ENCODE measurements around the gene RTN4R.

The RTN4R gene

DNA sequence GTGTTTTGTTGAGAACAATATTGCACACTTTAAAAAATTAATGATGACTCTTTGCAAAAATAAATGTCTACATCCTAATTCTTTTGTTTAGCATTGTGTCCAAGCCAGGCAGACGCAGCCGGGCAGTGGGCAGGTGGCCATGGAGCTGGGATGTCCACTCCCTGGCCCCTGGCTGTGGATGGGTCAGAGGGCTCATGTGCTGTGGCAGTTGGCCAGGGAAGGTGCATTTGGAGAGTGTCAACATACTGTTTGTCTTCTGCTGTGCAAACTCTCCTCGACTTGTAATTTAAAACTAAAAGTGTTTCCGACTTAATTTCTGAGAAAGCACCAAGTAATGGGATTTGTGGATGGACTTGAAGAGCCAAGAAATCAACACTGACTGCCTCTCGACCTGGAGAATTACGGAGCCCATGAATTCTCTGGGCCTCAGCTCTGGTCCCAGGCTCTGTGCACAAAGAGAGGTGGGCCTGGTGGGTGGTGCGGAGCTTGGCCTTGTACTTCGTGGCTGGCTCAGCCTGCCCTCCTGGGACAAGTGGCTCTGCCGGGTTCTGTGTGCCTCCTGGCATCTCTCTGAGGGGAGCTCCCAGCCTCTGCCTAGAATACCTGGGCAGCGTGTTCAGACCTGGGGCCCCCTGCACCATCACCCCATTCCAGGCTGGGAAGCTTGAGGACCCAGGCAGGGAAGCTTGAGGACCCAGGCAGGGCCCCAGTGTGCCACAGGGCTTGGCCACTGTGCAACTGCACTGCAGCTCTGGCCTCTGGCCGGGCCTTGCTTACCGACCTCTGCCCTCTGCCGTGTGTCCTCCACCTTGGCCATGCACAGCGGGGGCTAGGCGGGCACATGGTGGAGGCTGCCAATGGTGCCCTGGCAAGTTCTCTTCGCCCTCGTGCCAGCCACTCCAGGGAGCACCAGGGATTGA, 46.4 kb downstream of the RTN4R start:
- TF ChIP-seq, protein P1, sequence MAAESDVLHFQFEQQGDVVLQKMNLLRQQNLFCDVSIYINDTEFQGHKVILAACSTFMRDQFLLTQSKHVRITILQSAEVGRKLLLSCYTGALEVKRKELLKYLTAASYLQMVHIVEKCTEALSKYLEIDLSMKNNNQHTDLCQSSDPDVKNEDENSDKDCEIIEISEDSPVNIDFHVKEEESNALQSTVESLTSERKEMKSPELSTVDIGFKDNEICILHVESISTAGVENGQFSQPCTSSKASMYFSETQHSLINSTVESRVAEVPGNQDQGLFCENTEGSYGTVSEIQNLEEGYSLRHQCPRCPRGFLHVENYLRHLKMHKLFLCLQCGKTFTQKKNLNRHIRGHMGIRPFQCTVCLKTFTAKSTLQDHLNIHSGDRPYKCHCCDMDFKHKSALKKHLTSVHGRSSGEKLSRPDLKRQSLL (tag by site-specific recombination; IDR thresholded peaks at IDR 0.05), result 0 out of 2 replicates have a peak, but pooled peaks have one; percentile 28
- no peak for TF ChIP-seq IKZF3 (tag by site-specific recombination; IDR thresholded peaks at IDR 0.05)
- no peaks in the 10 kb centered on the region for H3K9me3 ChIP-seq (ENCODE audit: control insufficient read depth, insufficient read depth, low read depth, low read length)
- H3K4me3 ChIP-seq (ENCODE audit: low read depth, low read length), result no peak overlapping the region
- CTCF ChIA-PET, result interaction anchor here (0.7 to 0.8 kb wide), 2 partner anchors 17 to 64 kb away, joined by 3 to 4 read pairs; no protein-coding TSS in a partner anchor
- H3K36me3 ChIP-seq (ENCODE audit: control insufficient read depth in 2 of 2, insufficient read depth in 1 of 2, low read length in 2 of 2), result no peaks in the 10 kb centered on the region
- POLR2A ChIA-PET, result no interaction called here
- H3K27ac ChIP-seq (ENCODE audit: extremely low read depth, low read depth, low read length), result no peak overlapping the region
- no peaks in the 10 kb centered on the region for H3K4me1 ChIP-seq (ENCODE audit: control insufficient read depth, insufficient read depth, low read length)

DNA sequence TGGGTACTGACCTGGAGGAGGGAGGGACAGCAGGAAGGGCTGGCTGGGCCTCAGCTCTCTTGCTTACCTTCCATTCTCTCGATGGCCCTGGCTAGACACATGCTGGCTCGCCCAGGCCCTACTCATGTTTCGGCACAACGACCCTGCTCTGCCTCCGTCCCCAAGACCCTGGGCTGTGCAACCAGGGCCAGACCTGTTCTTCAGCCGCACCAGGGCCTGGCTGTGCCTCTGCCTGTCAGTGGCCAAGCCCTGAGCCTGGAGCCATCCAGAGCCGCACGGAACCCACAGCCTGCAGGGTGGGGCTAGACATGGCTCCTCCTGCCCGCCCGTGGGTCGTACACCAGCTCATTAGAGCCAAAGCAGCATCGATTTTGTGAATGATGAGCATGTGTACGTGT, 47.5 kb downstream of the RTN4R start:
- ChIA-PET POLR2A (no interaction called here), CTCF (interaction anchor here (0.8 to 0.9 kb wide), 2 partner anchors 17 to 18 kb away, joined by 3 to 5 read pairs; no protein-coding TSS in a partner anchor)
- no peak overlapping the region for H3K4me3 ChIP-seq (ENCODE audit: low read depth, low read length)
- no peak overlapping the region for H3K27ac ChIP-seq (ENCODE audit: extremely low read depth, low read depth, low read length)
- H3K9me3 ChIP-seq (ENCODE audit: control insufficient read depth, insufficient read depth, low read depth, low read length), result no peaks in the 10 kb centered on the region
- no peaks in the 10 kb centered on the region for H3K4me1 ChIP-seq (ENCODE audit: control insufficient read depth, insufficient read depth, low read length)
- TF ChIP-seq ZNF157 (tag by site-specific recombination; IDR thresholded peaks at IDR 0.05), result no peak
- no peak for TF ChIP-seq GLI4 (tag by site-specific recombination; IDR thresholded peaks at IDR 0.05)
- no peak for TF ChIP-seq ZNF221 (tag by site-specific recombination; IDR thresholded peaks at IDR 0.05; ENCODE audit: borderline replicate concordance)
- no peak for TF ChIP-seq ZNF146 (tag by site-specific recombination; IDR thresholded peaks at IDR 0.05)
- TF ChIP-seq, protein P2, sequence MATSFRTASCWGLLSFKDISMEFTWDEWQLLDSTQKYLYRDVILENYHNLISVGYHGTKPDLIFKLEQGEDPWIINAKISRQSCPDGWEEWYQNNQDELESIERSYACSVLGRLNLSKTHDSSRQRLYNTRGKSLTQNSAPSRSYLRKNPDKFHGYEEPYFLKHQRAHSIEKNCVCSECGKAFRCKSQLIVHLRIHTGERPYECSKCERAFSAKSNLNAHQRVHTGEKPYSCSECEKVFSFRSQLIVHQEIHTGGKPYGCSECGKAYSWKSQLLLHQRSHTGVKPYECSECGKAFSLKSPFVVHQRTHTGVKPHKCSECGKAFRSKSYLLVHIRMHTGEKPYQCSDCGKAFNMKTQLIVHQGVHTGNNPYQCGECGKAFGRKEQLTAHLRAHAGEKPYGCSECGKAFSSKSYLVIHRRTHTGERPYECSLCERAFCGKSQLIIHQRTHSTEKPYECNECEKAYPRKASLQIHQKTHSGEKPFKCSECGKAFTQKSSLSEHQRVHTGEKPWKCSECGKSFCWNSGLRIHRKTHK (tag by site-specific recombination; IDR thresholded peaks at IDR 0.05), result no peak
- TF ChIP-seq, protein P3, sequence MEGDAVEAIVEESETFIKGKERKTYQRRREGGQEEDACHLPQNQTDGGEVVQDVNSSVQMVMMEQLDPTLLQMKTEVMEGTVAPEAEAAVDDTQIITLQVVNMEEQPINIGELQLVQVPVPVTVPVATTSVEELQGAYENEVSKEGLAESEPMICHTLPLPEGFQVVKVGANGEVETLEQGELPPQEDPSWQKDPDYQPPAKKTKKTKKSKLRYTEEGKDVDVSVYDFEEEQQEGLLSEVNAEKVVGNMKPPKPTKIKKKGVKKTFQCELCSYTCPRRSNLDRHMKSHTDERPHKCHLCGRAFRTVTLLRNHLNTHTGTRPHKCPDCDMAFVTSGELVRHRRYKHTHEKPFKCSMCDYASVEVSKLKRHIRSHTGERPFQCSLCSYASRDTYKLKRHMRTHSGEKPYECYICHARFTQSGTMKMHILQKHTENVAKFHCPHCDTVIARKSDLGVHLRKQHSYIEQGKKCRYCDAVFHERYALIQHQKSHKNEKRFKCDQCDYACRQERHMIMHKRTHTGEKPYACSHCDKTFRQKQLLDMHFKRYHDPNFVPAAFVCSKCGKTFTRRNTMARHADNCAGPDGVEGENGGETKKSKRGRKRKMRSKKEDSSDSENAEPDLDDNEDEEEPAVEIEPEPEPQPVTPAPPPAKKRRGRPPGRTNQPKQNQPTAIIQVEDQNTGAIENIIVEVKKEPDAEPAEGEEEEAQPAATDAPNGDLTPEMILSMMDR (tag by site-specific recombination; IDR thresholded peaks at IDR 0.05), result no peak
- no peak for TF ChIP-seq GLIS1 (tag by site-specific recombination; IDR thresholded peaks at IDR 0.05)
- H3K36me3 ChIP-seq (ENCODE audit: control insufficient read depth in 2 of 2, insufficient read depth in 1 of 2, low read length in 2 of 2), result no peaks in the 10 kb centered on the region

DNA sequence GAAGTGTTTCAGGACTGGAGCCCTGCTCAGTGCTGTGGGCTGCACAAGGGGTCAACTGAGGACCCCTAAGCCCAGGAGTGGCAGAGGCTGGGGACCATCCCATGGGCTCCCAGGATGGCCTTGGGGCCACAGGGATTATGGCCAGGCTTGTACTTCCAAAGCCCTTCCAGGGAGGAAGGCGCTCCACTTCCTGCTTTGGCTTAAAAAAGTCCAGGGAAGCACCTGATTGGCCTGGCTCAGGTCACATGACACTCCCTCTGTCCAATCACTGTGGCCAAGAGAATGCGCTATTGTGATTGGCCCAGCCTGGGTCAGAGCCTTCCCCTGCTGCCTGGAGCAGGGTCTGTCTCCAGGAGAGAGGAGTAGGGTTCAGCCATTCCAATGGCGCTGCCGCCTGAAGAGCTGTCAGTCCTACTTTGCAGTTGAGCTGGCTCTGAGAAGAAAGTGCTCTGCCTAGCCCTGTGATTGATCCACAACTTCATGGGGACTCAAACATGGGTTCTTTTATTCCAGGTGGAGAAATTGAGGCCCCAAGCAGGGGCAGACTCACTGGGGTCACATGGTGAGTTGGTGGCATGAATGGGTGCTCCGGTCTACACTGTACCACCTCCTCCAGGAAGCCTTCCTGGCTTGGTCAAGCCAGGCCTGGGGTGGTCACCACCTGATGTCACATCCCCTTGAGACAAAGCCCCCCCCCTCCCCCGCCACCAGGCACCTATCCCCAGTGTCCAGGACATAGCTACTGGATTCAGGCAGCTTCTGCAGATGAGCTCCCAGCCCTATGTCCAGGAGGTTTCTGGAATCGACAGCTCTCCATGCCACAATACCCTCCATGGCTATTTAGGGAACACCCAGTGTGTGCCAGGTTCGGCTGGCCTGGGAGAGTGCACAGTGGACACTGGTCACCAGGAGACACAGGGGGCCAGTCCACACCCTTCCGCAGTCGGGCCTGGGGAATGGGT, 48.2 kb downstream of the RTN4R start:
- no peaks in the 10 kb centered on the region for H3K36me3 ChIP-seq (ENCODE audit: control insufficient read depth in 2 of 2, insufficient read depth in 1 of 2, low read length in 2 of 2)
- H3K27ac ChIP-seq (ENCODE audit: extremely low read depth, low read depth, low read length), result no peak overlapping the region
- no peaks in the 10 kb centered on the region for H3K4me1 ChIP-seq (ENCODE audit: control insufficient read depth, insufficient read depth, low read length)
- no peak overlapping the region for H3K4me3 ChIP-seq (ENCODE audit: low read depth, low read length)
- CTCF ChIA-PET, result interaction anchor here (0.8 to 0.9 kb wide), 2 partner anchors 18 to 19 kb away, joined by 3 to 5 read pairs; no protein-coding TSS in a partner anchor
- POLR2A ChIA-PET, result no interaction called here
- no peaks in the 10 kb centered on the region for H3K9me3 ChIP-seq (ENCODE audit: control insufficient read depth, insufficient read depth, low read depth, low read length)
- TF ChIP-seq SALL2 (tag by site-specific recombination; IDR thresholded peaks at IDR 0.05; ENCODE audit: borderline replicate concordance), result no peak
- no peak for TF ChIP-seq ZNF350 (tag by site-specific recombination; IDR thresholded peaks at IDR 0.05)
- TF ChIP-seq, protein P4, sequence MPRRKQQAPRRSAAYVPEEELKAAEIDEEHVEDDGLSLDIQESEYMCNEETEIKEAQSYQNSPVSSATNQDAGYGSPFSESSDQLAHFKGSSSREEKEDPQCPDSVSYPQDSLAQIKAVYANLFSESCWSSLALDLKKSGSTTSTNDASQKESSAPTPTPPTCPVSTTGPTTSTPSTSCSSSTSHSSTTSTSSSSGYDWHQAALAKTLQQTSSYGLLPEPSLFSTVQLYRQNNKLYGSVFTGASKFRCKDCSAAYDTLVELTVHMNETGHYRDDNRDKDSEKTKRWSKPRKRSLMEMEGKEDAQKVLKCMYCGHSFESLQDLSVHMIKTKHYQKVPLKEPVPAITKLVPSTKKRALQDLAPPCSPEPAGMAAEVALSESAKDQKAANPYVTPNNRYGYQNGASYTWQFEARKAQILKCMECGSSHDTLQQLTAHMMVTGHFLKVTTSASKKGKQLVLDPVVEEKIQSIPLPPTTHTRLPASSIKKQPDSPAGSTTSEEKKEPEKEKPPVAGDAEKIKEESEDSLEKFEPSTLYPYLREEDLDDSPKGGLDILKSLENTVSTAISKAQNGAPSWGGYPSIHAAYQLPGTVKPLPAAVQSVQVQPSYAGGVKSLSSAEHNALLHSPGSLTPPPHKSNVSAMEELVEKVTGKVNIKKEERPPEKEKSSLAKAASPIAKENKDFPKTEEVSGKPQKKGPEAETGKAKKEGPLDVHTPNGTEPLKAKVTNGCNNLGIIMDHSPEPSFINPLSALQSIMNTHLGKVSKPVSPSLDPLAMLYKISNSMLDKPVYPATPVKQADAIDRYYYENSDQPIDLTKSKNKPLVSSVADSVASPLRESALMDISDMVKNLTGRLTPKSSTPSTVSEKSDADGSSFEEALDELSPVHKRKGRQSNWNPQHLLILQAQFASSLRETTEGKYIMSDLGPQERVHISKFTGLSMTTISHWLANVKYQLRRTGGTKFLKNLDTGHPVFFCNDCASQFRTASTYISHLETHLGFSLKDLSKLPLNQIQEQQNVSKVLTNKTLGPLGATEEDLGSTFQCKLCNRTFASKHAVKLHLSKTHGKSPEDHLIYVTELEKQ (tag by site-specific recombination; IDR thresholded peaks at IDR 0.05; ENCODE audit: borderline replicate concordance), result no peak
- no peak for TF ChIP-seq ZSCAN30 (tag by site-specific recombination; IDR thresholded peaks at IDR 0.05)
- no peak for TF ChIP-seq ZNF596 (tag by site-specific recombination; IDR thresholded peaks at IDR 0.05)
- TF ChIP-seq EGR2 (tag by site-specific recombination; IDR thresholded peaks at IDR 0.05; ENCODE audit: low read depth), result no peak
- no peak for TF ChIP-seq ZNF214 (tag by site-specific recombination; IDR thresholded peaks at IDR 0.05; ENCODE audit: borderline replicate concordance)
- no peak for TF ChIP-seq ZNF621 (tag by site-specific recombination; IDR thresholded peaks at IDR 0.05)

Measured in HEK293 (cell line).